GM12878 (cell line): Measurements from ENCODE around the gene RFC4. TPM values are rescaled to one million over a fixed set of nuclear protein-coding genes. Genes with fewer than 3 reads are reported as not detected.

Experiments used
- ATAC-seq: fragments of 200-7000 bp; cut with Tn5 transposase; 3 replicates; pipeline ENCODE4 v1.9.1; 2020; ENCODE audit warnings: mild to moderate bottlenecking, moderate library complexity
- BruUV-seq: library from RNA; stranded (reverse); fragments of 400-500 nt; replicated peaks from 2 replicates; lab custom pipeline; 2021; lab: Mats Ljungman, UMichigan
- CTCF ChIA-PET: fragments of 300-600 bp; sonication (Branson Sonifier 250); formaldehyde crosslinking; extraction: SDS; loops from one replicate; lab custom pipeline; 2021; ENCODE audit warnings: inconsistent platforms; lab: Yijun Ruan, JAX
- POLR2A ChIA-PET: fragments of 350-600 bp; formaldehyde crosslinking; extraction: SDS; loops from one replicate; lab custom pipeline; 2021; ENCODE audit warnings: inconsistent platforms; lab: Charles Lee
- RAD21 ChIA-PET: fragments of 300-600 bp; sonication (Branson Sonifier 250); formaldehyde crosslinking; loops from one replicate; lab custom pipeline; 2023; ENCODE audit warnings: antibody characterized with exemption; ENCODE audit not compliant: unreplicated experiment; lab: Charles Lee
- SMC1A ChIA-PET: fragments of 300-600 bp; sonication (Branson Sonifier 250); formaldehyde crosslinking; loops from one replicate; lab custom pipeline; 2023; ENCODE audit not compliant: unreplicated experiment, uncharacterized antibody; lab: Charles Lee
- DNase-seq: peaks from one replicate; pipeline ENCODE4 v3.0.0-alpha.2; 2011; ENCODE audit warnings: low read depth, low spot score
- FAIRE-seq: peaks from 3 replicates; lab custom pipeline; 2011; peaks lifted over from hg19 to GRCh38; lab: Jason Lieb, UNC
- H2AFZ ChIP-seq: 2 replicates; pipeline ENCODE4 v1.6.0; 2011; ENCODE audit warnings: low read depth, low read length, control low read depth; ENCODE audit not compliant: control insufficient read depth
- H3K27ac ChIP-seq: 2 replicates; pipeline ENCODE4 v1.5.1; 2011; ENCODE audit warnings: control low read depth; ENCODE audit not compliant: control insufficient read depth, insufficient read depth
- H3K27me3 ChIP-seq, 2 experiments: replicated peaks in 1 of 2; 2 replicates each; pipeline versions ENCODE4 v1.6.0 to v1.6.1; 2011; ENCODE audit warnings: low read length in 1 of 2; ENCODE audit not compliant: control insufficient read depth in 2 of 2, insufficient read depth in 2 of 2
- H3K36me3 ChIP-seq, 2 experiments: 2 replicates each; pipeline ENCODE4 v1.5.1; 2011; ENCODE audit warnings: low read length in 1 of 2; ENCODE audit not compliant: control insufficient read depth in 2 of 2, insufficient read depth in 2 of 2
- H3K4me1 ChIP-seq: 2 replicates; pipeline ENCODE4 v1.6.1; 2011; ENCODE audit warnings: mild to moderate bottlenecking, low read length, moderate library complexity, mixed read lengths; ENCODE audit not compliant: control insufficient read depth, insufficient read depth
- H3K4me2 ChIP-seq: 2 replicates; pipeline ENCODE4 v1.6.0; 2011; ENCODE audit warnings: control low read depth; ENCODE audit not compliant: control insufficient read depth, insufficient read depth
- H3K4me3 ChIP-seq: fragments of 200-600 bp; sonication (generic); 2 replicates; pipeline ENCODE4 v1.5.1; 2016
- H3K79me2 ChIP-seq: 2 replicates; pipeline ENCODE4 v1.6.0; 2011; ENCODE audit warnings: low read length; ENCODE audit not compliant: control insufficient read depth, insufficient read depth
- H3K9ac ChIP-seq: 2 replicates; pipeline ENCODE4 v1.8.0; 2011; ENCODE audit warnings: low read length, control low read depth, mixed read lengths; ENCODE audit not compliant: control insufficient read depth, insufficient read depth
- H3K9me3 ChIP-seq: replicated peaks from 3 replicates; pipeline ENCODE4 v1.5.1; 2011; ENCODE audit warnings: mild to moderate bottlenecking, low read length; ENCODE audit not compliant: control insufficient read depth, insufficient read depth
- H4K20me1 ChIP-seq: 2 replicates; pipeline ENCODE4 v1.6.0; 2011; ENCODE audit not compliant: control insufficient read depth, insufficient read depth
- BHLHE40 ChIP-seq, 2 experiments: fragments of 450-650 bp in 1 of 2; IDR thresholded peaks; 2 replicates each; pipeline ENCODE4 v1.6.1; 2011 to 2017; ENCODE audit warnings: low read depth in 2 of 2, borderline replicate concordance in 1 of 2, improper control_type of control experiment in 1 of 2, low read length in 1 of 2, mild to moderate bottlenecking in 1 of 2
- CREB1 ChIP-seq: IDR thresholded peaks from 2 replicates; pipeline ENCODE4 v1.6.1; 2012; ENCODE audit warnings: low read depth, mild to moderate bottlenecking, inconsistent platforms
- HSF1 ChIP-seq: fragments of 150-350 bp; IDR thresholded peaks from 2 replicates; pipeline ENCODE4 v1.6.1; 2014; ENCODE audit warnings: mild to moderate bottlenecking, low read depth, low read length
- SIN3A ChIP-seq: IDR thresholded peaks from 2 replicates; pipeline ENCODE4 v1.6.1; 2012; ENCODE audit warnings: low read depth, low read length, improper control_type of control experiment
- ZNF622 ChIP-seq: fragments of 450-650 bp; IDR thresholded peaks from 2 replicates; pipeline ENCODE4 v1.6.1; 2017; ENCODE audit warnings: mild to moderate bottlenecking, inconsistent platforms
- WGBS: methylation state at CpG from one replicate; pipeline ENCODE4 v1.1.6; 2016; ENCODE audit warnings: low lambda C conversion rate; ENCODE audit not compliant: insufficient replicate concordance, insufficient coverage; ENCODE audit errors: missing lambda C conversion rate; 5-methylcytosine and 5-hydroxymethylcytosine counted together
- in situ Hi-C: fragments of 300-500 bp; cut with MboI; formaldehyde crosslinking; loops from 9 replicates; pipeline ENCODE4 v1.14.3; 2018; ENCODE audit warnings: mixed read lengths
- intact Hi-C: fragments of 100-400 bp; cut with micrococcal nuclease; formaldehyde crosslinking; loops from one replicate; pipeline ENCODE4 v1.14.2; 2022; ENCODE audit not compliant: unreplicated experiment
- polyA plus RNA-seq, 11 experiments: library from polyadenylated mRNA; depleted of rRNA in 4 of 11; unstranded in 6 of 11; stranded (reverse) in 5 of 11; fragments of >200 nt; fragmentation: Nextera tagmentation in 4 of 11; fragmentation: Illumina TruSeq in 1 of 11; extraction: Ambion mirVana in 4 of 11; extraction: Trizol in 1 of 11; gene quantifications; 1 replicate in 1 of 11; 2 replicates in 10 of 11; pipeline versions ENCODE4 v1.2.1 to v1.2.3, GENCODE V29; 2011 to 2016; ENCODE audit warnings: inconsistent platforms in 2 of 11, missing spikeins in 2 of 11, low read depth in 1 of 11
- total RNA-seq, 4 experiments: library from RNA; depleted of rRNA in 3 of 4; stranded (reverse); fragments of >200 nt in 3 of 4; fragmentation: Illumina TruSeq in 1 of 4; extraction: Trizol in 1 of 4; gene quantifications; 2 replicates each; pipeline versions ENCODE4 v1.2.1 to v1.2.3, GENCODE V29; 2013 to 2021

Gene RFC4
- total and polyA plus RNA-seq, 10 of the 15 experiments (the other 5 are each of a cell fraction or from before 2014, with no cell fraction given): 49.1 to 144 (median 112) TPM

- no peak within 1 kb of the TSS for H3K9ac ChIP-seq
- SMC1A ChIA-PET: no interaction called here
- POLR2A ChIA-PET: no interaction called here
- TF ChIP-seq CREB1 (no peak), SIN3A (no peak), HSF1 (no peak)
- no peak within 1 kb of the TSS for H3K4me2 ChIP-seq
- H3K4me3 ChIP-seq: no peak within 1 kb of the TSS
- CTCF ChIA-PET: no interaction called here
- ATAC-seq (no peak), FAIRE-seq (no peak), DNase-seq (no peak)
- in situ Hi-C loops (no loop called here), intact Hi-C loops (no loop called here)
- no peaks in the 10 kb centered on the region for H3K9me3 ChIP-seq
- H3K79me2 ChIP-seq: no peaks in the 10 kb centered on the region
- no peak within 1 kb of the TSS for H3K27ac ChIP-seq
- BruUV-seq: no TSS peak
- H2AFZ ChIP-seq: no peak within 1 kb of the TSS
- H3K36me3 ChIP-seq: no peaks in the 10 kb centered on the region
- no peaks in the 10 kb centered on the region for H3K4me1 ChIP-seq
- RAD21 ChIA-PET: no interaction called here
- WGBS: 19% methylated on average over 7 of the region's 7 CpGs
- no peaks in the 10 kb centered on the region for H4K20me1 ChIP-seq
- peaks cover 0 to 5% of the 10 kb centered on the region in 2 experiments; a peak in 2 of 4 replicates for H3K27me3 ChIP-seq
Measured at GRCh38 chr3:186842426-186843038, 36.2 kb upstream of the RFC4 start, which contains the start of gene ADIPOQ. TSS of gene ADIPOQ (plus strand) at chr3:186842710. CDS start at chr3:186853059, 10,349 bp downstream.

- H2AFZ ChIP-seq: no peak overlapping the region
Measured at GRCh38 chr3:186841620-186842019, 35.3 kb upstream of the RFC4 start.

More at GRCh38 chr3:186841620-186842019, 35.3 kb upstream of the RFC4 start:
- ChIA-PET RAD21 (interaction anchor here (1.1 kb wide), 1 partner anchor 323 kb away, joined by 3 read pairs; no protein-coding TSS in a partner anchor), SMC1A (no interaction called here), CTCF (no interaction called here), POLR2A (no interaction called here)
- Histone ChIP-seq H3K36me3 (no peaks in the 10 kb centered on the region), H3K79me2 (no peaks in the 10 kb centered on the region), H3K4me3 (no peak overlapping the region), H3K4me2 (no peak overlapping the region), H3K27me3 (peaks cover 0 to under 1% of the 10 kb centered on the region in 2 experiments; a peak in 2 of 4 replicates), H3K4me1 (no peaks in the 10 kb centered on the region), H3K9me3 (no peaks in the 10 kb centered on the region), H3K27ac (no peak overlapping the region), H3K9ac (no peak overlapping the region), H4K20me1 (no peaks in the 10 kb centered on the region)
- no peak for DNase-seq
- 28% methylated on average over 4 of the region's 4 CpGs for WGBS
- no TSS peak for BruUV-seq
- in situ Hi-C loops: no loop called here
- no peak for TF ChIP-seq ZNF622
- no peak for TF ChIP-seq BHLHE40 (IDR thresholded peaks at IDR 0.05; ENCODE audit: borderline replicate concordance in 1 of 2, low read depth in 2 of 2, low read length in 1 of 2)
- FAIRE-seq: no peak
- no peak for ATAC-seq
- intact Hi-C loops: no loop called here
